Transverse colon (tissue), 4 donors: ENCODE measurements around the gene RELN.

Experiments
- POLR2A ChIP-seq: fragments of 450-650 bp; IDR thresholded peaks from one replicate; pipeline ENCODE4 v1.6.1; 2016; ENCODE audit warnings: antibody characterized with exemption, mild to moderate bottlenecking, moderate library complexity
- POLR2AphosphoS5 ChIP-seq, 3 donors: sonication (generic); formaldehyde crosslinking; IDR thresholded peaks; one replicate each; pipeline ENCODE4 v1.6.1; 2016; ENCODE audit warnings: antibody characterized with exemption in 3 of 3
- TF ChIP-seq, protein P1 (sequence below), 5 experiments: fragments of 200-600 bp in 3 of 5; fragments of 450-650 bp in 2 of 5; sonication (generic) in 3 of 5; IDR thresholded peaks; 1 replicate in 2 of 5; 2 replicates in 3 of 5; pipeline ENCODE4 v1.5.1; 2016 to 2017; ENCODE audit warnings: antibody characterized with exemption in 5 of 5, inconsistent platforms in 3 of 5, mild to moderate bottlenecking in 2 of 5, moderate library complexity in 1 of 5

DNA sequence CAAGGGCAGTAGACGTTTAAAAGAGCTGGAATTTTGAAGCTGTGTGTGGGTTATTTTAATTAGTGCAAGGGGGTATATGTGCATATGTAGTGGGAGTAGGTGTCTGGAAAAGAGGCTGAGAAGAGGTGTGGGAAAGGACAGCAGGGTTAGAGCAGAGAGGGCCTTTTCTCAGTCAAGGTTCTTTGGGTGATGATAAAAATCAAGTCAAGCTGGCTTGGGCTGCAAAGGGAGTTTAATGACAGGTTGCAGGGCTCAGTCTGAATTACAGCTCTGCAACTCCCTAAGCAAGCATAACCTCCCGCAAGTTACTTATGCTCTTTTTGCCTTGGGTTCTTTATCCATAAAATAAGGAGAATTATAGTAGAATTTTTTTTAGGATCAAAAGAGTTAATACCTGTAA is 83.5 kb downstream of the RELN start:
- TF ChIP-seq, protein P1, sequence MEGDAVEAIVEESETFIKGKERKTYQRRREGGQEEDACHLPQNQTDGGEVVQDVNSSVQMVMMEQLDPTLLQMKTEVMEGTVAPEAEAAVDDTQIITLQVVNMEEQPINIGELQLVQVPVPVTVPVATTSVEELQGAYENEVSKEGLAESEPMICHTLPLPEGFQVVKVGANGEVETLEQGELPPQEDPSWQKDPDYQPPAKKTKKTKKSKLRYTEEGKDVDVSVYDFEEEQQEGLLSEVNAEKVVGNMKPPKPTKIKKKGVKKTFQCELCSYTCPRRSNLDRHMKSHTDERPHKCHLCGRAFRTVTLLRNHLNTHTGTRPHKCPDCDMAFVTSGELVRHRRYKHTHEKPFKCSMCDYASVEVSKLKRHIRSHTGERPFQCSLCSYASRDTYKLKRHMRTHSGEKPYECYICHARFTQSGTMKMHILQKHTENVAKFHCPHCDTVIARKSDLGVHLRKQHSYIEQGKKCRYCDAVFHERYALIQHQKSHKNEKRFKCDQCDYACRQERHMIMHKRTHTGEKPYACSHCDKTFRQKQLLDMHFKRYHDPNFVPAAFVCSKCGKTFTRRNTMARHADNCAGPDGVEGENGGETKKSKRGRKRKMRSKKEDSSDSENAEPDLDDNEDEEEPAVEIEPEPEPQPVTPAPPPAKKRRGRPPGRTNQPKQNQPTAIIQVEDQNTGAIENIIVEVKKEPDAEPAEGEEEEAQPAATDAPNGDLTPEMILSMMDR (IDR thresholded peaks at IDR 0.05), result no peak
- TF ChIP-seq POLR2A (no peak), POLR2AphosphoS5 (IDR thresholded peaks at IDR 0.05) (no peak)
